ENCODE results near the gene IL24.

GRCh38 chr1:206953626-206954025, 56.4 kb downstream of the IL24 start:
- TF ChIP-seq, protein P1, sequence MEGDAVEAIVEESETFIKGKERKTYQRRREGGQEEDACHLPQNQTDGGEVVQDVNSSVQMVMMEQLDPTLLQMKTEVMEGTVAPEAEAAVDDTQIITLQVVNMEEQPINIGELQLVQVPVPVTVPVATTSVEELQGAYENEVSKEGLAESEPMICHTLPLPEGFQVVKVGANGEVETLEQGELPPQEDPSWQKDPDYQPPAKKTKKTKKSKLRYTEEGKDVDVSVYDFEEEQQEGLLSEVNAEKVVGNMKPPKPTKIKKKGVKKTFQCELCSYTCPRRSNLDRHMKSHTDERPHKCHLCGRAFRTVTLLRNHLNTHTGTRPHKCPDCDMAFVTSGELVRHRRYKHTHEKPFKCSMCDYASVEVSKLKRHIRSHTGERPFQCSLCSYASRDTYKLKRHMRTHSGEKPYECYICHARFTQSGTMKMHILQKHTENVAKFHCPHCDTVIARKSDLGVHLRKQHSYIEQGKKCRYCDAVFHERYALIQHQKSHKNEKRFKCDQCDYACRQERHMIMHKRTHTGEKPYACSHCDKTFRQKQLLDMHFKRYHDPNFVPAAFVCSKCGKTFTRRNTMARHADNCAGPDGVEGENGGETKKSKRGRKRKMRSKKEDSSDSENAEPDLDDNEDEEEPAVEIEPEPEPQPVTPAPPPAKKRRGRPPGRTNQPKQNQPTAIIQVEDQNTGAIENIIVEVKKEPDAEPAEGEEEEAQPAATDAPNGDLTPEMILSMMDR (IDR thresholded peaks at IDR 0.05): no peak
- TF ChIP-seq POLR2A (IDR thresholded peaks at IDR 0.05): no peak
